Esophagus muscularis mucosa (tissue), 4 donors: ENCODE results near the gene CLPSL1.

ENCODE experiments used
- CTCF ChIP-seq, 3 experiments: fragments of 200-600 bp in 2 of 3; fragments of 450-650 bp in 1 of 3; sonication (generic) in 2 of 3; IDR thresholded peaks; one replicate each; pipeline ENCODE4 v1.5.1; 2017 to 2019; ENCODE audit warnings: antibody characterized with exemption in 3 of 3, mild to moderate bottlenecking in 2 of 3, moderate library complexity in 1 of 3
- EP300 ChIP-seq: sonication (generic); formaldehyde crosslinking; IDR thresholded peaks from one replicate; pipeline ENCODE4 v1.6.1; 2017; ENCODE audit warnings: antibody characterized with exemption
- POLR2A ChIP-seq: fragments of 450-650 bp; IDR thresholded peaks from one replicate; pipeline ENCODE4 v1.6.1; 2017; ENCODE audit warnings: antibody characterized with exemption, moderate library complexity, mild to moderate bottlenecking, low read depth

- no peak for TF ChIP-seq CTCF (IDR thresholded peaks at IDR 0.05)
- no peak for TF ChIP-seq POLR2A
- TF ChIP-seq EP300, result no peak
Observed at GRCh38 chr6:35796236-35796635, 15.4 kb downstream of the CLPSL1 start.
